Breast epithelium (tissue), 3 donors: ENCODE measurements around the gene ATAD1.

ENCODE experiments used
- CTCF ChIP-seq, 3 donors: fragments of 450-650 bp; IDR thresholded peaks; one replicate each; pipeline ENCODE4 v1.5.1; 2016 to 2017; ENCODE audit warnings: antibody characterized with exemption in 3 of 3, mild to moderate bottlenecking in 3 of 3, moderate library complexity in 3 of 3
- POLR2A ChIP-seq: fragments of 450-650 bp; IDR thresholded peaks from one replicate; pipeline ENCODE4 v1.6.1; 2016; ENCODE audit warnings: antibody characterized with exemption, mild to moderate bottlenecking, moderate library complexity
- POLR2AphosphoS5 ChIP-seq, 3 donors: sonication (generic); formaldehyde crosslinking; IDR thresholded peaks; one replicate each; pipeline ENCODE4 v1.6.1; 2017; ENCODE audit warnings: antibody characterized with exemption in 3 of 3

GRCh38 chr10:87723500-87723899 is 94.5 kb downstream of the ATAD1 start:
- no peak for TF ChIP-seq POLR2AphosphoS5 (IDR thresholded peaks at IDR 0.05)
- TF ChIP-seq CTCF (IDR thresholded peaks at IDR 0.05), result no peak
- no peak for TF ChIP-seq POLR2A
